ENCODE measurements around the gene GET4. TPM values are rescaled to one million over a fixed set of nuclear protein-coding genes. Genes with fewer than 3 reads are reported as not detected.

Gene GET4
- total RNA-seq, 3 donors from 2014 or later (not counting 1 experiment from before 2014, with no cell fraction given) = 69.3 to 81.6 (median 73.2) TPM

DNA sequence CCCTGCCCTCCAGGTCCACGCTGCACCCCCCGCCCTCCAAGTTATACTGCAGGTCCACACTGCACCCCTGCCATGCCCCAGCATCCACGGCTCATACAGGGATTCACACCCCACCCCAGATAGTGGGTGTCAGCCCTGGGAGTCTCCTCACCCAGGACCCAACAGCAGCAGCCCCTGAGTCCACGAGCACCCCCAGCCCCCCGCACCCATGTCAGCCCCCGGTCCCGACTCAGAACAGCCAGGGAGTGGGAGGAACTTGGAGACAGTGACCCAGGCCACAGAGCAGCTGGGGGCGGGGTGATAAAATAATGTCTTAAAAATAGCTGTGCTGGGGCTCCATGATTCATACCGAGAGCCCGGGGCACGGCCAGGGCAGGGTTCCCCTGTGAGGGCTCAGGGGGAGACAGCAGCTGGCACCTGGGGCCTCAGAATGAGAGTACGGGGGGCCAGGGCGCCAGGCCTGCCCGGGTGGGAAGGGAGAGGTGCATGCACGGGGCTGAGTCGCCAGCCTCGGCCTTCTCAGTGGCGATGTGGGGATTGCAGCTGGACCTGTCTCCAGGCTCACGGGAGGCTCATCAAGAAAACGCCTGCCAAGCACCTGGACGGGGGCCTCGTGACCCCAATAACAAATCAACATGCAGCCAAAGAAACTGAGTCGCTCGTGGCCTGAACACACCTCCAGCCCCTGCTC, 48.3 kb downstream of the GET4 start:
- Mint-ChIP-seq H3K27ac (peak overlapping the region; percentile 85 to 93), H3K4me1 (peaks cover 51 to 68% of the 10 kb centered on the region in 2 donors), H3K27me3 (ENCODE audit: low read depth in 2 of 2) (no peaks in the 10 kb centered on the region), H3K4me3 (peak overlapping the region; percentile 86), H3K9me3 (no peaks in the 10 kb centered on the region), H3K36me3 (no peaks in the 10 kb centered on the region)
- Histone ChIP-seq H3K4me3 (ENCODE audit: low read length) (peak overlapping the region; percentile 21), H3K27me3 (ENCODE audit: control insufficient read depth, insufficient read depth, low read length) (no peaks in the 10 kb centered on the region), H3K4me1 (ENCODE audit: control insufficient read depth, insufficient read depth, low read length) (peaks cover 93% of the 10 kb centered on the region), H3K27ac (ENCODE audit: low read length) (peak overlapping the region; percentile 68), H3K9me3 (ENCODE audit: control insufficient read depth, insufficient read depth, low read length) (no peaks in the 10 kb centered on the region), H3K36me3 (ENCODE audit: control insufficient read depth, insufficient read depth, low read length) (peaks cover 2% of the 10 kb centered on the region)
- TF ChIP-seq, protein P1, sequence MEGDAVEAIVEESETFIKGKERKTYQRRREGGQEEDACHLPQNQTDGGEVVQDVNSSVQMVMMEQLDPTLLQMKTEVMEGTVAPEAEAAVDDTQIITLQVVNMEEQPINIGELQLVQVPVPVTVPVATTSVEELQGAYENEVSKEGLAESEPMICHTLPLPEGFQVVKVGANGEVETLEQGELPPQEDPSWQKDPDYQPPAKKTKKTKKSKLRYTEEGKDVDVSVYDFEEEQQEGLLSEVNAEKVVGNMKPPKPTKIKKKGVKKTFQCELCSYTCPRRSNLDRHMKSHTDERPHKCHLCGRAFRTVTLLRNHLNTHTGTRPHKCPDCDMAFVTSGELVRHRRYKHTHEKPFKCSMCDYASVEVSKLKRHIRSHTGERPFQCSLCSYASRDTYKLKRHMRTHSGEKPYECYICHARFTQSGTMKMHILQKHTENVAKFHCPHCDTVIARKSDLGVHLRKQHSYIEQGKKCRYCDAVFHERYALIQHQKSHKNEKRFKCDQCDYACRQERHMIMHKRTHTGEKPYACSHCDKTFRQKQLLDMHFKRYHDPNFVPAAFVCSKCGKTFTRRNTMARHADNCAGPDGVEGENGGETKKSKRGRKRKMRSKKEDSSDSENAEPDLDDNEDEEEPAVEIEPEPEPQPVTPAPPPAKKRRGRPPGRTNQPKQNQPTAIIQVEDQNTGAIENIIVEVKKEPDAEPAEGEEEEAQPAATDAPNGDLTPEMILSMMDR (IDR thresholded peaks at IDR 0.05) = no peak
- 23% methylated on average over 22 of the region's 24 CpGs for WGBS (ENCODE audit: insufficient coverage)
- DNase-seq (peak; percentile 55 to 71), ATAC-seq (peak; percentile 21 to 45 (median 43))
- intact Hi-C loops (cut with micrococcal nuclease) = loop anchor here (2.0 to 5.0 kb wide), 4 partner anchors 30 to 608 kb away; partner anchors contain the start of genes ADAP1, GPR146 and MAFK

DNA sequence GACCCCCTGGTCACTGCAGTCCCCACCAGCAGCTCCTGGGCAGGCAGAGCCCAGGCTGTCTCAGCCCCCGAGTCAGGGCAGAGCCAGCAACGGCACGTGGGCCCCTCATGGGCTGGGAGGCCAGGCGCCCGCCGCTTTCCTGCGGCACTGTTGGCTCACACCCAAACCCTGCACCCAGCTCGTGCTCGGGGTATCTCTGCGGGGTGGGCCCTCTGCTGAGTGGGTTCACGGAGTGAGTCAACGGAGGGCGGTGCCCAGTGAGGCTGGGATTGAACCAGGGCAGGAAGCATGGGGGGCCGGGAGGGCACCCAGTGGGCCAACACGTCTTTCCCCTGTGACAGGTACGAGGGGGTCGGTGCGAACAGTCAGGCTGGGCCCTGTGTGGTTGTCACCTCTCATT, 49.2 kb downstream of the GET4 start:
- Histone ChIP-seq H3K36me3 (ENCODE audit: control insufficient read depth, insufficient read depth, low read length) (peaks cover 2% of the 10 kb centered on the region), H3K27ac (ENCODE audit: low read length) (peak overlapping the region; percentile 68), H3K9me3 (ENCODE audit: control insufficient read depth, insufficient read depth, low read length) (no peaks in the 10 kb centered on the region), H3K4me3 (ENCODE audit: low read length) (no peak overlapping the region), H3K27me3 (ENCODE audit: control insufficient read depth, insufficient read depth, low read length) (no peaks in the 10 kb centered on the region), H3K4me1 (ENCODE audit: control insufficient read depth, insufficient read depth, low read length) (peaks cover 99% of the 10 kb centered on the region)
- intact Hi-C loops (cut with micrococcal nuclease) = loop anchor here (2.0 kb wide), 1 partner anchor 29 kb away; the partner anchor contains the start of gene ADAP1
- H3K9me3 Mint-ChIP-seq = no peaks in the 10 kb centered on the region
- H3K4me1 Mint-ChIP-seq = peaks cover 57 to 71% of the 10 kb centered on the region in 2 donors
- TF ChIP-seq, protein P1 (IDR thresholded peaks at IDR 0.05) = no peak
- peak overlapping the region; percentile 85 to 93 for H3K27ac Mint-ChIP-seq
- DNase-seq (peak; percentile 74 to 86), ATAC-seq (peak; percentile 22 to 50 (median 35))
- H3K4me3 Mint-ChIP-seq = peak overlapping the region; percentile 78
- H3K27me3 Mint-ChIP-seq (ENCODE audit: low read depth in 2 of 2) = no peaks in the 10 kb centered on the region
- no peaks in the 10 kb centered on the region for H3K36me3 Mint-ChIP-seq
- 24% methylated on average over 18 of the region's 18 CpGs for WGBS (ENCODE audit: insufficient coverage)

DNA sequence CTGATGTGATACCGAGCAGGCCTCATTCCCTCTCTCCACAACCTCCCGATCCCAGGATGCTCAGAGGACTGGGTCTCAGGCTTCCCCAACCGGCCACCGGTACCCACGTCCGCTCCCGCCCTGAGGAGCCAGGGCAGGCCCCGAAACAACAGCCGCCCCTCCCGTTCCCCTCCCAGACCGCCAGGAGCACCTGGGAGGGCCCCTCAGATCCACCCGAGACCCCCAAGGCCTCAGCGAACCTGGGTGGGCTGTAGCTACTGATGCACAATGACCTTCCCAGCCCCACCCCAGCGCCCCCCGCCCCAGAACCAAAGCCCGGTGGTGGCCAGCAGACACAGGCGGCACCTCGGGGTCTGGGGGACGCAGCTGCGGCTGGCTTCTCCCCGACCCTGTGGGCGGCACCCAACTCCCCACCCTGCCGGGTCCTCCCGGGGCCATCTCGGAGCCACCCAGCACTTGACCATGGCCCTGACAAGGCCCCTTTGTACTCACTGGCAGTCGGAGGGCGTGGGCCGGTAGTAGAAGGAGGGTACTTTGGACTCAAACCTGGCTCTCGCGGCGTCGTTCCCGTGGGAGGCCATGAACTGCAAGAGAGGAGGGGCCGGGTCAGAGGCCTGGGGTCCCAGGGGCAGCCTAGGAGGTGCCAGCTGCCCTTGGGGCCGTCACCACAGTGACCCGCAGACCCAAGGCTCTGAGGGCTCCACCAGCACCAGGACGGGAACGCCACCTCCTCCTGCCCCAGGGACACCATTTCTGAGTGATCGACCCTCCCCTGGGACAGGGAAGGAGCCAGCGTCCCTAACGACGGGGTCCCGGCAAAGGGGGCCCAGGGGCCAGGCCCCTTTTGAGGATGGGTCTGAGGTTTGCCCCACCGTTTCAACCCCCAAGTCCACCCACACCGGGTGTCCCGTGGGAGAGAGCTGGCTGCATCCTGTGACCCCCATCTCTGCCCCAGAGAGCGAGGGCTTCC, 50.0 kb downstream of the GET4 start:
- Mint-ChIP-seq H3K4me1 (peaks cover 49 to 70% of the 10 kb centered on the region in 2 donors), H3K27me3 (ENCODE audit: low read depth in 2 of 2) (no peaks in the 10 kb centered on the region), H3K9me3 (no peaks in the 10 kb centered on the region), H3K36me3 (no peaks in the 10 kb centered on the region), H3K4me3 (no peak overlapping the region), H3K27ac (peak overlapping the region; percentile 87 to 93)
- TF ChIP-seq, protein P1 (IDR thresholded peaks at IDR 0.05) = no peak
- H3K27ac ChIP-seq (ENCODE audit: low read length) = peak overlapping the region; percentile 68
- 86% methylated on average over 46 of the region's 47 CpGs for WGBS (ENCODE audit: insufficient coverage)
- peaks cover 99% of the 10 kb centered on the region for H3K4me1 ChIP-seq (ENCODE audit: control insufficient read depth, insufficient read depth, low read length)
- H3K27me3 ChIP-seq (ENCODE audit: control insufficient read depth, insufficient read depth, low read length) = no peaks in the 10 kb centered on the region
- peak in 1 of 2 donors; percentile 17 for DNase-seq
- H3K9me3 ChIP-seq (ENCODE audit: control insufficient read depth, insufficient read depth, low read length) = no peaks in the 10 kb centered on the region
- no peak overlapping the region for H3K4me3 ChIP-seq (ENCODE audit: low read length)
- peaks cover 2% of the 10 kb centered on the region for H3K36me3 ChIP-seq (ENCODE audit: control insufficient read depth, insufficient read depth, low read length)
- intact Hi-C loops (cut with micrococcal nuclease) = no loop called here
- ATAC-seq = no peak

Measured in natural killer cell (primary cell).